Stomach (tissue), 4 donors: Measurements from ENCODE around the gene MMEL1.

Experiments used
- CTCF ChIP-seq, 7 experiments: fragments of 450-650 bp in 4 of 7; fragments of 200-600 bp in 3 of 7; sonication (generic) in 3 of 7; IDR thresholded peaks; one replicate each; pipeline ENCODE4 v1.5.1; 2016 to 2019; ENCODE audit warnings: antibody characterized with exemption in 7 of 7, control low read depth in 2 of 7, mild to moderate bottlenecking in 1 of 7
- POLR2A ChIP-seq, 4 donors: fragments of 450-650 bp; IDR thresholded peaks; one replicate each; pipeline ENCODE4 v1.6.1; 2016; ENCODE audit warnings: antibody characterized with exemption in 4 of 4, control low read depth in 2 of 4, mild to moderate bottlenecking in 1 of 4, moderate library complexity in 1 of 4

- TF ChIP-seq CTCF (IDR thresholded peaks at IDR 0.05), result no peak
- TF ChIP-seq POLR2A (IDR thresholded peaks at IDR 0.05), result no peak
These were observed 18.3 kb upstream of the MMEL1 start for GRCh38 chr1:2650967-2651645.
